Measurements from ENCODE around the gene COMMD6. TPM values are rescaled to one million over a fixed set of nuclear protein-coding genes. Genes with fewer than 3 reads are reported as not detected.

Gene COMMD6
- total and polyA plus RNA-seq, 2 of the 13 experiments (the other 11 are each of a cell fraction or from before 2014, with no cell fraction given) = 97.0 to 164 TPM

DNA sequence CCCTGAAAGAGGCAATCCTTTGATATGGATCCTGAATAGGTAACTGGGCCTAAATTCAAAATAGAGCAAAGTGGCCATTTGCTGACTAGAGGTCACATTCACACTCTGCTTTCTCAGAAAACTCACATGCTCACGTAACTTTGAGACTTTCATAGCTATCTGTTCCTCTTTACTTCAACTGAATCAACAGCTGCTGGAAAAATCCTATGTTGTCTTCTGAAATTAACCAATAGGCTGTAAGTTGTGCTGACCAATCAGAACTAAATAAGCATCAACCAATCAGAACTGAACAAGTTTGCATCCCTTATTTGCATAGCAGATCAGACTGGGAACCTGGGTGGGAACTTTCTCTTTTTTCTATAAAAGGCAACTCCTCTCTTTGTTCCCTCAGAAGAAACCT, 31.6 kb downstream of the COMMD6 start (continued):
- TF ChIP-seq, protein P1, sequence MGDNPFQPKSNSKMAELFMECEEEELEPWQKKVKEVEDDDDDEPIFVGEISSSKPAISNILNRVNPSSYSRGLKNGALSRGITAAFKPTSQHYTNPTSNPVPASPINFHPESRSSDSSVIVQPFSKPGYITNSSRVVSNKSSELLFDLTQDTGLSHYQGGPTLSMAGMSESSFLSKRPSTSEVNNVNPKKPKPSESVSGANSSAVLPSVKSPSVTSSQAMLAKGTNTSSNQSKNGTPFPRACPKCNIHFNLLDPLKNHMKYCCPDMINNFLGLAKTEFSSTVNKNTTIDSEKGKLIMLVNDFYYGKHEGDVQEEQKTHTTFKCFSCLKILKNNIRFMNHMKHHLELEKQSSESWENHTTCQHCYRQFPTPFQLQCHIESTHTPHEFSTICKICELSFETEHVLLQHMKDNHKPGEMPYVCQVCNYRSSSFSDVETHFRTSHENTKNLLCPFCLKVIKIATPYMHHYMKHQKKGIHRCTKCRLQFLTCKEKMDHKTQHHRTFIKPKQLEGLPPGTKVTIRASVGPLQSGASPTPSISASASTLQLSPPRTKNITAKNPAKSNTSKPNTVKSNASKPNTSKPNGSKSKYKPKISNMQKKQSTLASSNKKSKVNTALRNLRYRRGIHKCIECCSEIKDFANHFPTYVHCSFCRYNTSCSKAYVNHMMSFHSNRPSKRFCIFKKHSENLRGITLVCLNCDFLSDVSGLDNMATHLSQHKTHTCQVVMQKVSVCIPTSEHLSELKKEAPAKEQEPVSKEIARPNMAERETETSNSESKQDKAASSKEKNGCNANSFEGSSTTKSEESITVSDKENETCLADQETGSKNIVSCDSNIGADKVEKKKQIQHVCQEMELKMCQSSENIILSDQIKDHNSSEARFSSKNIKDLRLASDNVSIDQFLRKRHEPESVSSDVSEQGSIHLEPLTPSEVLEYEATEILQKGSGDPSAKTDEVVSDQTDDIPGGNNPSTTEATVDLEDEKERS (CRISPR knock-in tag; IDR thresholded peaks at IDR 0.05) = no peak
- TF ChIP-seq BHLHE40 (IDR thresholded peaks at IDR 0.05; ENCODE audit: low read length) (no peak), ZNF136 (CRISPR knock-in tag; IDR thresholded peaks at IDR 0.05; ENCODE audit: low read depth) (no peak), EHMT2 (IDR thresholded peaks at IDR 0.05; ENCODE audit: borderline replicate concordance, low read depth, low read length) (no peak), SAFB2 (CRISPR knock-in tag; IDR thresholded peaks at IDR 0.05; ENCODE audit: borderline replicate concordance, low read depth) (no peak), ZNF563 (CRISPR knock-in tag; IDR thresholded peaks at IDR 0.05) (no peak)
- TF ChIP-seq, protein P2, sequence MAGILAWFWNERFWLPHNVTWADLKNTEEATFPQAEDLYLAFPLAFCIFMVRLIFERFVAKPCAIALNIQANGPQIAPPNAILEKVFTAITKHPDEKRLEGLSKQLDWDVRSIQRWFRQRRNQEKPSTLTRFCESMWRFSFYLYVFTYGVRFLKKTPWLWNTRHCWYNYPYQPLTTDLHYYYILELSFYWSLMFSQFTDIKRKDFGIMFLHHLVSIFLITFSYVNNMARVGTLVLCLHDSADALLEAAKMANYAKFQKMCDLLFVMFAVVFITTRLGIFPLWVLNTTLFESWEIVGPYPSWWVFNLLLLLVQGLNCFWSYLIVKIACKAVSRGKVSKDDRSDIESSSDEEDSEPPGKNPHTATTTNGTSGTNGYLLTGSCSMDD (CRISPR knock-in tag; IDR thresholded peaks at IDR 0.05) = no peak

DNA sequence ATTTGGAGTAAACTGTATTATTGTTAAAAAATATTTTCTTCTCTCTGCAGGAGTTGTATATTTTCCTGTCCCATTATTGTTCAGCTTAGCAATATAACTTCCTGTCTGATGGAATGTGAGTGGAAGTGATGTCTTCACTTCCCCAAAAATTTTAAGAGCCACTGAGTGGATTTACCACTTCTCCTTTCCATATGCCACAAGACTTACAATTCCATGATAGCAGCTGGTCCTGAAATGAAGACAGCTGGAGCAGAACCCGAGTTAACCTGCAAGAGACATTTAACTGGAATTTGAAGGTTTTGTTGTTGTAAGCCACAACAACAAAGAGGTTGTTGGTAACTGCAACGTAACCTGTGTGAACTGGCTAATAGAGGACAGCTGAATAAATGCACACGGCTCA, 32.3 kb downstream of the COMMD6 start:
- POLR2A ChIA-PET = no interaction called here
- WGBS (ENCODE audit: low lambda C conversion rate) = 38% methylated on average over 3 of the region's 3 CpGs
- in situ Hi-C loops (cut with HindIII; ENCODE audit: extremely low pct_ligation_motif_present, low pct_unique_long_range_greater_than_20kb) = no loop called here
- no peak for TF ChIP-seq NFIC (IDR thresholded peaks at IDR 0.05; ENCODE audit: low read length)
- no peak for TF ChIP-seq RXRB (CRISPR knock-in tag; IDR thresholded peaks at IDR 0.05; ENCODE audit: borderline replicate concordance)
- TF ChIP-seq, protein P3, sequence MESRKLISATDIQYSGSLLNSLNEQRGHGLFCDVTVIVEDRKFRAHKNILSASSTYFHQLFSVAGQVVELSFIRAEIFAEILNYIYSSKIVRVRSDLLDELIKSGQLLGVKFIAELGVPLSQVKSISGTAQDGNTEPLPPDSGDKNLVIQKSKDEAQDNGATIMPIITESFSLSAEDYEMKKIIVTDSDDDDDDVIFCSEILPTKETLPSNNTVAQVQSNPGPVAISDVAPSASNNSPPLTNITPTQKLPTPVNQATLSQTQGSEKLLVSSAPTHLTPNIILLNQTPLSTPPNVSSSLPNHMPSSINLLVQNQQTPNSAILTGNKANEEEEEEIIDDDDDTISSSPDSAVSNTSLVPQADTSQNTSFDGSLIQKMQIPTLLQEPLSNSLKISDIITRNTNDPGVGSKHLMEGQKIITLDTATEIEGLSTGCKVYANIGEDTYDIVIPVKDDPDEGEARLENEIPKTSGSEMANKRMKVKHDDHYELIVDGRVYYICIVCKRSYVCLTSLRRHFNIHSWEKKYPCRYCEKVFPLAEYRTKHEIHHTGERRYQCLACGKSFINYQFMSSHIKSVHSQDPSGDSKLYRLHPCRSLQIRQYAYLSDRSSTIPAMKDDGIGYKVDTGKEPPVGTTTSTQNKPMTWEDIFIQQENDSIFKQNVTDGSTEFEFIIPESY (CRISPR knock-in tag; IDR thresholded peaks at IDR 0.05) = no peak
- no peak for TF ChIP-seq JUNB (CRISPR knock-in tag; IDR thresholded peaks at IDR 0.05; ENCODE audit: borderline replicate concordance)
- TF ChIP-seq, protein P4, sequence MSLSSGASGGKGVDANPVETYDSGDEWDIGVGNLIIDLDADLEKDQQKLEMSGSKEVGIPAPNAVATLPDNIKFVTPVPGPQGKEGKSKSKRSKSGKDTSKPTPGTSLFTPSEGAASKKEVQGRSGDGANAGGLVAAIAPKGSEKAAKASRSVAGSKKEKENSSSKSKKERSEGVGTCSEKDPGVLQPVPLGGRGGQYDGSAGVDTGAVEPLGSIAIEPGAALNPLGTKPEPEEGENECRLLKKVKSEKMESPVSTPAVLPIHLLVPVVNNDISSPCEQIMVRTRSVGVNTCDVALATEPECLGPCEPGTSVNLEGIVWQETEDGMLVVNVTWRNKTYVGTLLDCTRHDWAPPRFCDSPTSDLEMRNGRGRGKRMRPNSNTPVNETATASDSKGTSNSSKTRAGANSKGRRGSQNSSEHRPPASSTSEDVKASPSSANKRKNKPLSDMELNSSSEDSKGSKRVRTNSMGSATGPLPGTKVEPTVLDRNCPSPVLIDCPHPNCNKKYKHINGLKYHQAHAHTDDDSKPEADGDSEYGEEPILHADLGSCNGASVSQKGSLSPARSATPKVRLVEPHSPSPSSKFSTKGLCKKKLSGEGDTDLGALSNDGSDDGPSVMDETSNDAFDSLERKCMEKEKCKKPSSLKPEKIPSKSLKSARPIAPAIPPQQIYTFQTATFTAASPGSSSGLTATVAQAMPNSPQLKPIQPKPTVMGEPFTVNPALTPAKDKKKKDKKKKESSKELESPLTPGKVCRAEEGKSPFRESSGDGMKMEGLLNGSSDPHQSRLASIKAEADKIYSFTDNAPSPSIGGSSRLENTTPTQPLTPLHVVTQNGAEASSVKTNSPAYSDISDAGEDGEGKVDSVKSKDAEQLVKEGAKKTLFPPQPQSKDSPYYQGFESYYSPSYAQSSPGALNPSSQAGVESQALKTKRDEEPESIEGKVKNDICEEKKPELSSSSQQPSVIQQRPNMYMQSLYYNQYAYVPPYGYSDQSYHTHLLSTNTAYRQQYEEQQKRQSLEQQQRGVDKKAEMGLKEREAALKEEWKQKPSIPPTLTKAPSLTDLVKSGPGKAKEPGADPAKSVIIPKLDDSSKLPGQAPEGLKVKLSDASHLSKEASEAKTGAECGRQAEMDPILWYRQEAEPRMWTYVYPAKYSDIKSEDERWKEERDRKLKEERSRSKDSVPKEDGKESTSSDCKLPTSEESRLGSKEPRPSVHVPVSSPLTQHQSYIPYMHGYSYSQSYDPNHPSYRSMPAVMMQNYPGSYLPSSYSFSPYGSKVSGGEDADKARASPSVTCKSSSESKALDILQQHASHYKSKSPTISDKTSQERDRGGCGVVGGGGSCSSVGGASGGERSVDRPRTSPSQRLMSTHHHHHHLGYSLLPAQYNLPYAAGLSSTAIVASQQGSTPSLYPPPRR (CRISPR knock-in tag; IDR thresholded peaks at IDR 0.05; ENCODE audit: borderline replicate concordance) = no peak

More for the DNA sequence above, 32.3 kb downstream of the COMMD6 start:
- BruUV-seq (replicated peaks) = no TSS peak
- ATAC-seq (no peak), FAIRE-seq (no peak), DNase-seq (ENCODE audit: low spot score) (no peak)
- Histone ChIP-seq H3K36me3 (replicated peaks in 1 of 2; ENCODE audit: control insufficient read depth in 1 of 2, insufficient read depth in 2 of 2, low read length in 2 of 2) (no peaks in the 10 kb centered on the region), H3K9me3 (ENCODE audit: low read length) (no peaks in the 10 kb centered on the region), H3K9ac (ENCODE audit: insufficient read depth, low read depth, low read length) (no peak overlapping the region), H3K4me2 (ENCODE audit: low read depth, low read length) (no peak overlapping the region), H3K27ac (ENCODE audit: extremely low read length, insufficient read depth, low read length) (no peak overlapping the region), H3K4me3 (replicated peaks in 1 of 3; ENCODE audit: insufficient read depth in 1 of 3, low read depth in 2 of 3, low read length in 3 of 3) (no peak overlapping the region), H3K4me1 (ENCODE audit: insufficient read depth, low read length) (no peaks in the 10 kb centered on the region), H3K27me3 (ENCODE audit: control insufficient read depth in 1 of 2, insufficient read depth in 2 of 2, low read length in 2 of 2) (no peaks in the 10 kb centered on the region; a peak in 1 of 5 replicates), H2AFZ (ENCODE audit: low read length) (no peak overlapping the region), H4K20me1 (ENCODE audit: insufficient read depth, low read length) (no peaks in the 10 kb centered on the region), H3K79me2 (ENCODE audit: insufficient read depth, low read length) (no peaks in the 10 kb centered on the region)
- CTCF ChIA-PET (ENCODE audit: low intra/inter-chr PET ratio, low total read pairs) = no interaction called here
- intact Hi-C loops (cut with micrococcal nuclease; ENCODE audit: unreplicated experiment) = no loop called here

All from HepG2 (cell line).